H9 (cell line): Measurements from ENCODE around the gene PCDHA6. TPM values are rescaled to one million over a fixed set of nuclear protein-coding genes. Genes with fewer than 3 reads are reported as not detected.

Source experiments
- DNase-seq: peaks from one replicate; pipeline ENCODE4 v3.0.0-alpha.2; 2017
- H2AFZ ChIP-seq: one replicate; pipeline ENCODE4 v1.6.1; 2013; ENCODE audit warnings: mild to moderate bottlenecking, low read length, control low read depth, moderate library complexity
- H2AK5ac ChIP-seq: 2 replicates; pipeline ENCODE4 v1.6.1; 2013; ENCODE audit warnings: low read length, control low read depth, mixed read lengths; ENCODE audit not compliant: insufficient read length
- H2BK120ac ChIP-seq: one replicate; pipeline ENCODE4 v1.6.1; 2013; ENCODE audit warnings: low read depth, mild to moderate bottlenecking, low read length, control low read depth, inconsistent platforms; ENCODE audit not compliant: poor library complexity, severe bottlenecking
- H2BK12ac ChIP-seq: 2 replicates; pipeline ENCODE4 v1.6.1; 2013; ENCODE audit warnings: low read length, control low read depth, mixed read lengths, low read depth; ENCODE audit not compliant: insufficient read length
- H2BK15ac ChIP-seq: 2 replicates; pipeline ENCODE4 v1.6.1; 2013; ENCODE audit warnings: low read depth, low read length, control low read depth
- H2BK20ac ChIP-seq: one replicate; pipeline ENCODE4 v1.6.1; 2013; ENCODE audit warnings: low read depth, mild to moderate bottlenecking, low read length, control low read depth, inconsistent platforms; ENCODE audit not compliant: poor library complexity, severe bottlenecking
- H2BK5ac ChIP-seq: 2 replicates; pipeline ENCODE4 v1.6.1; 2013; ENCODE audit warnings: low read length, control low read depth, mixed read lengths; ENCODE audit not compliant: insufficient read length
- H3K14ac ChIP-seq: 2 replicates; pipeline ENCODE4 v1.6.1; 2013; ENCODE audit warnings: low read length, control low read depth; ENCODE audit not compliant: insufficient read depth
- H3K18ac ChIP-seq: 2 replicates; pipeline ENCODE4 v1.6.1; 2013; ENCODE audit warnings: low read depth, mild to moderate bottlenecking, mixed read lengths, low read length, control low read depth; ENCODE audit not compliant: insufficient read length
- H3K23ac ChIP-seq: 2 replicates; pipeline ENCODE4 v1.6.1; 2013; ENCODE audit warnings: low read length, control low read depth, mixed read lengths, low read depth; ENCODE audit not compliant: insufficient read length
- H3K23me2 ChIP-seq: 2 replicates; pipeline ENCODE4 v1.6.1; 2013; ENCODE audit warnings: low read depth, mild to moderate bottlenecking, mixed read lengths, low read length, control low read depth; ENCODE audit not compliant: insufficient read length, poor library complexity, severe bottlenecking
- H3K27ac ChIP-seq: 2 replicates; pipeline ENCODE4 v1.5.1; 2013; ENCODE audit warnings: low read length, control low read depth, mixed read lengths, low read depth; ENCODE audit not compliant: insufficient read length
- H3K27me3 ChIP-seq: 2 replicates; pipeline ENCODE4 v1.6.1; 2013; ENCODE audit warnings: low read length, control low read depth, inconsistent platforms; ENCODE audit not compliant: insufficient read depth
- H3K4ac ChIP-seq: 2 replicates; pipeline ENCODE4 v1.6.1; 2013; ENCODE audit warnings: low read depth, mild to moderate bottlenecking, control low read depth, inconsistent platforms, low read length, moderate library complexity
- H3K4me1 ChIP-seq: 2 replicates; pipeline ENCODE4 v1.6.1; 2013; ENCODE audit warnings: low read length, control low read depth, inconsistent platforms; ENCODE audit not compliant: insufficient read depth
- H3K4me2 ChIP-seq: 2 replicates; pipeline ENCODE4 v1.6.1; 2013; ENCODE audit warnings: low read length, control low read depth, mixed read lengths; ENCODE audit not compliant: insufficient read length, insufficient read depth
- H3K56ac ChIP-seq: 2 replicates; pipeline ENCODE4 v1.6.1; 2013; ENCODE audit warnings: low read depth, mild to moderate bottlenecking, mixed read lengths, low read length, control low read depth; ENCODE audit not compliant: insufficient read length
- H3K79me1 ChIP-seq: 2 replicates; pipeline ENCODE4 v1.6.1; 2013; ENCODE audit warnings: low read depth, mild to moderate bottlenecking, moderate library complexity, low read length, control low read depth, inconsistent platforms; ENCODE audit not compliant: insufficient read depth, poor library complexity, severe bottlenecking
- H3K79me2 ChIP-seq: 2 replicates; pipeline ENCODE4 v1.6.1; 2013; ENCODE audit warnings: low read length, control low read depth, inconsistent platforms; ENCODE audit not compliant: insufficient read depth
- H3K9ac ChIP-seq: 2 replicates; pipeline ENCODE4 v1.6.1; 2013; ENCODE audit warnings: low read length, control low read depth, mixed read lengths; ENCODE audit not compliant: insufficient read length; ENCODE audit errors: extremely low read depth
- H3K9me3 ChIP-seq: one replicate; pipeline ENCODE4 v1.6.1; 2013; ENCODE audit warnings: low read depth, low read length, inconsistent platforms; ENCODE audit not compliant: control insufficient read depth
- H3T11ph ChIP-seq: one replicate; pipeline ENCODE4 v1.6.1; 2013; ENCODE audit warnings: mild to moderate bottlenecking, low read length, control low read depth, inconsistent platforms
- H4K20me1 ChIP-seq: one replicate; pipeline ENCODE4 v1.6.1; 2013; ENCODE audit not compliant: control insufficient read depth, insufficient read length, insufficient read depth
- H4K5ac ChIP-seq: 2 replicates; pipeline ENCODE4 v1.6.1; 2013; ENCODE audit warnings: low read depth, mild to moderate bottlenecking, mixed read lengths, low read length, control low read depth; ENCODE audit not compliant: insufficient read length
- H4K8ac ChIP-seq: replicated peaks from 2 replicates; pipeline ENCODE4 v1.6.1; 2013; ENCODE audit warnings: low read length, control low read depth, mixed read lengths, low read depth; ENCODE audit not compliant: insufficient read length
- H4K91ac ChIP-seq: 2 replicates; pipeline ENCODE4 v1.6.1; 2013; ENCODE audit warnings: low read depth, mild to moderate bottlenecking, moderate library complexity, mixed read lengths, low read length, control low read depth; ENCODE audit not compliant: insufficient read length
- H3K27ac Mint-ChIP-seq, 3 experiments: 2 replicates in 2 of 3; 3 replicates in 1 of 3; pipeline ENCODE4 v1.8.0; 2020 to 2021; ENCODE audit warnings: mixed read lengths in 3 of 3, mild to moderate bottlenecking in 1 of 3, moderate library complexity in 1 of 3
- H3K27me3 Mint-ChIP-seq: 2 replicates; pipeline ENCODE4 v1.8.0; 2021; ENCODE audit warnings: low read depth, mild to moderate bottlenecking, moderate library complexity, mixed read lengths
- H3K36me3 Mint-ChIP-seq, 3 experiments: 2 replicates in 2 of 3; 3 replicates in 1 of 3; pipeline ENCODE4 v1.8.0; 2020 to 2021; ENCODE audit warnings: low read depth in 3 of 3, mixed read lengths in 3 of 3; ENCODE audit not compliant: insufficient read depth in 1 of 3
- H3K4me1 Mint-ChIP-seq, 2 experiments: 2 replicates each; pipeline ENCODE4 v1.8.0; 2020; ENCODE audit warnings: mixed read lengths in 2 of 2
- H3K4me3 Mint-ChIP-seq, 2 experiments: 2 replicates in 1 of 2; 3 replicates in 1 of 2; pipeline ENCODE4 v1.8.0; 2020 to 2021; ENCODE audit warnings: mild to moderate bottlenecking in 2 of 2, mixed read lengths in 2 of 2, moderate library complexity in 1 of 2
- H3K9me3 Mint-ChIP-seq, 2 experiments: 2 replicates in 1 of 2; 3 replicates in 1 of 2; pipeline ENCODE4 v1.8.0; 2020; ENCODE audit warnings: mild to moderate bottlenecking in 2 of 2, mixed read lengths in 2 of 2, moderate library complexity in 1 of 2
- WGBS: extraction: QIAGEN DNeasy Blood & Tissue Kit; methylation state at CpG from one replicate; pipeline ENCODE4 v1.1.7; 2013; ENCODE audit warnings: missing lambda C conversion rate, low lambda C conversion rate, mixed read lengths; ENCODE audit not compliant: insufficient read length; ENCODE audit errors: extremely low coverage; 5-methylcytosine and 5-hydroxymethylcytosine counted together
- total RNA-seq: library from RNA; stranded (reverse); gene quantifications from 2 replicates; pipeline ENCODE4 v1.2.1, GENCODE V29; 2021
- TF ChIP-seq, protein P1 (sequence below): fragments of 200-600 bp; sonication (generic); conservative IDR thresholded peaks from 3 replicates; pipeline ENCODE4 v1.8.0; 2021; ENCODE audit warnings: antibody characterized with exemption, mild to moderate bottlenecking

PCDHA6 gene
- total RNA-seq, 1 experiment from 2014 or later: 4.5 TPM

DNA sequence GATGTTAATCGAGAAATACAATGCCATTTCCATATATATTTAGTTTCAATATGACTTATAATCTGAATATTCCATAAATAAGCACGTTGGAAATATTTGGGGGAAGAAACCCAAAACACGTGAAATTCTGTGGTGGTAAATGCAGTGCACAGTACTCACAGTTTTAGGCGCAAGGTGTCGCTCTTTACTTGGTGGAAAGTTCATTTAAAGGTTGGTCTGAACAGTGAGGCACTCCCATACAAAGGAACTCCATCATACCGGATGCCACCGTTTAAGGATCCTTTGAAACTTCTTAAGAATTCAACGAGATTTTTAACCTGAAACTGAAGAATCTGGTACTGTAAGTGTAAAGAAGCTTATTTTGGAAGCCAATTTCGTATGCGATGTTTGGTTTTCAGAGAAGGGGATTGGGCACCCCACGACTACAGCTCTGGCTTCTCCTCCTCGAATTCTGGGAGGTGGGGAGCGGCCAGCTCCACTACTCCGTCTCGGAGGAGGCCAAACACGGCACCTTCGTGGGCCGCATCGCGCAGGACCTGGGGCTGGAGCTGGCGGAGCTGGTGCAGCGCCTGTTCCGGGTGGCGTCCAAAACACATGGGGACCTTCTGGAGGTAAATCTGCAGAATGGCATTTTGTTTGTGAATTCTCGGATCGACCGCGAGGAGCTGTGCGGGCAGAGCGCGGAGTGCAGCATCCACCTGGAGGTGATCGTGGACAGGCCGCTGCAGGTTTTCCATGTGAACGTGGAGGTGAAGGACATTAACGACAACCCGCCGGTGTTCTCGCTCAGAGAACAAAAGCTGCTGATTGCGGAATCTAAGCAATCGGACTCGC lies 41.2 kb downstream of the PCDHA6 start, which contains the start of gene PCDHA11:
PCDHA11 (plus strand) TSS at position 237 of the 834 bp plus-strand sequence; CDS start at position 384, 147 bp downstream.
- no peak within 1 kb of the TSS for H3T11ph ChIP-seq
- no peak within 1 kb of the TSS for H2AK5ac ChIP-seq
- H3K23me2 ChIP-seq: no peaks in the 10 kb centered on the region
- H3K56ac ChIP-seq: no peak within 1 kb of the TSS
- TF ChIP-seq, protein P1, sequence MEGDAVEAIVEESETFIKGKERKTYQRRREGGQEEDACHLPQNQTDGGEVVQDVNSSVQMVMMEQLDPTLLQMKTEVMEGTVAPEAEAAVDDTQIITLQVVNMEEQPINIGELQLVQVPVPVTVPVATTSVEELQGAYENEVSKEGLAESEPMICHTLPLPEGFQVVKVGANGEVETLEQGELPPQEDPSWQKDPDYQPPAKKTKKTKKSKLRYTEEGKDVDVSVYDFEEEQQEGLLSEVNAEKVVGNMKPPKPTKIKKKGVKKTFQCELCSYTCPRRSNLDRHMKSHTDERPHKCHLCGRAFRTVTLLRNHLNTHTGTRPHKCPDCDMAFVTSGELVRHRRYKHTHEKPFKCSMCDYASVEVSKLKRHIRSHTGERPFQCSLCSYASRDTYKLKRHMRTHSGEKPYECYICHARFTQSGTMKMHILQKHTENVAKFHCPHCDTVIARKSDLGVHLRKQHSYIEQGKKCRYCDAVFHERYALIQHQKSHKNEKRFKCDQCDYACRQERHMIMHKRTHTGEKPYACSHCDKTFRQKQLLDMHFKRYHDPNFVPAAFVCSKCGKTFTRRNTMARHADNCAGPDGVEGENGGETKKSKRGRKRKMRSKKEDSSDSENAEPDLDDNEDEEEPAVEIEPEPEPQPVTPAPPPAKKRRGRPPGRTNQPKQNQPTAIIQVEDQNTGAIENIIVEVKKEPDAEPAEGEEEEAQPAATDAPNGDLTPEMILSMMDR: peak; percentile 75
- no peaks in the 10 kb centered on the region for H3K79me1 ChIP-seq
- WGBS: no CpG with 5 or more reads among the region's 41 CpGs
- no peak within 1 kb of the TSS for H2AFZ ChIP-seq
- no peak within 1 kb of the TSS for H3K23ac ChIP-seq
- no peak within 1 kb of the TSS for H2BK20ac ChIP-seq
- no peaks in the 10 kb centered on the region for H3K27me3 ChIP-seq
- H3K27ac ChIP-seq: peak within 1 kb of the TSS; percentile 53
- H3K27ac Mint-ChIP-seq: peak within 1 kb of the TSS in 2 of 3 experiments; percentile 77 to 90; a peak in 4 of 7 replicates
- H4K8ac ChIP-seq: no peak within 1 kb of the TSS
- H3K18ac ChIP-seq: peak within 1 kb of the TSS; percentile 51
- H3K4ac ChIP-seq: peak within 1 kb of the TSS; percentile 50; the same call in 1 of the 2 replicates
- peak; percentile 68 for DNase-seq
- H4K5ac ChIP-seq: no peak within 1 kb of the TSS
- no peaks in the 10 kb centered on the region; a peak in 1 of 4 replicates for H3K4me1 Mint-ChIP-seq
- H3K27me3 Mint-ChIP-seq: no peaks in the 10 kb centered on the region
- H3K9me3 Mint-ChIP-seq: peaks cover 5 to 12% of the 10 kb centered on the region in 2 experiments
- peak within 1 kb of the TSS; percentile 66 for H3K4me2 ChIP-seq
- H4K20me1 ChIP-seq: no peaks in the 10 kb centered on the region
- no peak within 1 kb of the TSS for H2BK5ac ChIP-seq
- H2BK15ac ChIP-seq: no peak within 1 kb of the TSS
- H3K9ac ChIP-seq: peak within 1 kb of the TSS; percentile 90
- H3K36me3 Mint-ChIP-seq: peaks cover 22 to 36% (median 33%) of the 10 kb centered on the region in 3 experiments
- H3K79me2 ChIP-seq: peaks cover 5% of the 10 kb centered on the region; the same call in 1 of the 2 replicates
- H2BK120ac ChIP-seq: no peak within 1 kb of the TSS
- no peaks in the 10 kb centered on the region for H3K9me3 ChIP-seq
- no peak within 1 kb of the TSS for H4K91ac ChIP-seq
- H3K14ac ChIP-seq: peak within 1 kb of the TSS; percentile 68; the same call in 1 of the 2 replicates
- H2BK12ac ChIP-seq: no peak within 1 kb of the TSS
- peak within 1 kb of the TSS; percentile 83 to 87 for H3K4me3 Mint-ChIP-seq
- no peaks in the 10 kb centered on the region for H3K4me1 ChIP-seq
